Measurements from ENCODE around the gene PLCH2.

DNA sequence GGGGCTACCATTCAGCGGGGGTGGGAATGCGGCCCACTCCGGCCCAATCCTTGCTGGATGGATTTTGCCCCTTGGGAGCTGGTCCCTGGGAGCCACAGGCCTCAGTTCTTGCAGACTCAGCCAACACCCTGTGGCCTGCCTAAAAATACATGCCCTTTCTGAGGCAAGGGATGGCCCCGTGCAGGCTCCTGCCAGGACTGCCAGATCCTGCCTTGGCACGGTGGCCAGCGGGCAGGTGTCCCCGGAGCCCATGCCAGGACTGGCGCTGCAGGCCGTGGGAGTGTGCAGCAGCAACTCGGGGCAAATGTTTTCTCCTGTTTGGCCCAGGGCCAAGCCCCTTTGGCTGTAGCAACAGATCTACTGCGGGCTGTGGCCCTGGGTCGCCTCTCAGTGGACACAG lies 51.9 kb downstream of the PLCH2 start:
- TF ChIP-seq, protein P1, sequence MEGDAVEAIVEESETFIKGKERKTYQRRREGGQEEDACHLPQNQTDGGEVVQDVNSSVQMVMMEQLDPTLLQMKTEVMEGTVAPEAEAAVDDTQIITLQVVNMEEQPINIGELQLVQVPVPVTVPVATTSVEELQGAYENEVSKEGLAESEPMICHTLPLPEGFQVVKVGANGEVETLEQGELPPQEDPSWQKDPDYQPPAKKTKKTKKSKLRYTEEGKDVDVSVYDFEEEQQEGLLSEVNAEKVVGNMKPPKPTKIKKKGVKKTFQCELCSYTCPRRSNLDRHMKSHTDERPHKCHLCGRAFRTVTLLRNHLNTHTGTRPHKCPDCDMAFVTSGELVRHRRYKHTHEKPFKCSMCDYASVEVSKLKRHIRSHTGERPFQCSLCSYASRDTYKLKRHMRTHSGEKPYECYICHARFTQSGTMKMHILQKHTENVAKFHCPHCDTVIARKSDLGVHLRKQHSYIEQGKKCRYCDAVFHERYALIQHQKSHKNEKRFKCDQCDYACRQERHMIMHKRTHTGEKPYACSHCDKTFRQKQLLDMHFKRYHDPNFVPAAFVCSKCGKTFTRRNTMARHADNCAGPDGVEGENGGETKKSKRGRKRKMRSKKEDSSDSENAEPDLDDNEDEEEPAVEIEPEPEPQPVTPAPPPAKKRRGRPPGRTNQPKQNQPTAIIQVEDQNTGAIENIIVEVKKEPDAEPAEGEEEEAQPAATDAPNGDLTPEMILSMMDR (IDR thresholded peaks at IDR 0.05) = no peak
- TF ChIP-seq EP300 (IDR thresholded peaks at IDR 0.05; ENCODE audit: borderline replicate concordance in 1 of 2, low read depth in 1 of 2, low read length in 1 of 2) (no peak), EZH2phosphoT487 (IDR thresholded peaks at IDR 0.05; ENCODE audit: borderline replicate concordance, low read depth) (no peak), TCF12 (IDR thresholded peaks at IDR 0.05) (no peak), NFIC (IDR thresholded peaks at IDR 0.05; ENCODE audit: borderline replicate concordance) (no peak), GABPA (IDR thresholded peaks at IDR 0.05; ENCODE audit: low read depth) (no peak), RXRA (IDR thresholded peaks at IDR 0.05; ENCODE audit: borderline replicate concordance, low read depth) (no peak)
- TF ChIP-seq, protein P2, sequence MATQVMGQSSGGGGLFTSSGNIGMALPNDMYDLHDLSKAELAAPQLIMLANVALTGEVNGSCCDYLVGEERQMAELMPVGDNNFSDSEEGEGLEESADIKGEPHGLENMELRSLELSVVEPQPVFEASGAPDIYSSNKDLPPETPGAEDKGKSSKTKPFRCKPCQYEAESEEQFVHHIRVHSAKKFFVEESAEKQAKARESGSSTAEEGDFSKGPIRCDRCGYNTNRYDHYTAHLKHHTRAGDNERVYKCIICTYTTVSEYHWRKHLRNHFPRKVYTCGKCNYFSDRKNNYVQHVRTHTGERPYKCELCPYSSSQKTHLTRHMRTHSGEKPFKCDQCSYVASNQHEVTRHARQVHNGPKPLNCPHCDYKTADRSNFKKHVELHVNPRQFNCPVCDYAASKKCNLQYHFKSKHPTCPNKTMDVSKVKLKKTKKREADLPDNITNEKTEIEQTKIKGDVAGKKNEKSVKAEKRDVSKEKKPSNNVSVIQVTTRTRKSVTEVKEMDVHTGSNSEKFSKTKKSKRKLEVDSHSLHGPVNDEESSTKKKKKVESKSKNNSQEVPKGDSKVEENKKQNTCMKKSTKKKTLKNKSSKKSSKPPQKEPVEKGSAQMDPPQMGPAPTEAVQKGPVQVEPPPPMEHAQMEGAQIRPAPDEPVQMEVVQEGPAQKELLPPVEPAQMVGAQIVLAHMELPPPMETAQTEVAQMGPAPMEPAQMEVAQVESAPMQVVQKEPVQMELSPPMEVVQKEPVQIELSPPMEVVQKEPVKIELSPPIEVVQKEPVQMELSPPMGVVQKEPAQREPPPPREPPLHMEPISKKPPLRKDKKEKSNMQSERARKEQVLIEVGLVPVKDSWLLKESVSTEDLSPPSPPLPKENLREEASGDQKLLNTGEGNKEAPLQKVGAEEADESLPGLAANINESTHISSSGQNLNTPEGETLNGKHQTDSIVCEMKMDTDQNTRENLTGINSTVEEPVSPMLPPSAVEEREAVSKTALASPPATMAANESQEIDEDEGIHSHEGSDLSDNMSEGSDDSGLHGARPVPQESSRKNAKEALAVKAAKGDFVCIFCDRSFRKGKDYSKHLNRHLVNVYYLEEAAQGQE (IDR thresholded peaks at IDR 0.05; ENCODE audit: low read depth, low read length) = no peak
